GM12892 (cell line): ENCODE results near the gene GNB1.

Experiments
- POLR2A ChIP-seq: IDR thresholded peaks from 2 replicates; pipeline ENCODE4 v1.6.1; 2011; ENCODE audit warnings: low read depth, low read length, control low read depth
- POLR2AphosphoS5 ChIP-seq: IDR thresholded peaks from 2 replicates; pipeline ENCODE4 v1.6.1; 2011; ENCODE audit warnings: low read depth, low read length, control low read depth

GRCh38 chr1:1937061-1937460 is 46.2 kb upstream of the GNB1 start:
- TF ChIP-seq POLR2A = no peak
- TF ChIP-seq POLR2AphosphoS5 = no peak
